SJSA1 (cell line): ENCODE measurements around the gene PRDM15. TPM values are rescaled to one million over a fixed set of nuclear protein-coding genes. Genes with fewer than 3 reads are reported as not detected.

ENCODE experiments used
- DNase-seq, 2 experiments: peaks; one replicate each; pipeline ENCODE4 v3.0.0-alpha.2; 2015 to 2020; ENCODE audit warnings: low spot score in 2 of 2, low read depth in 1 of 2
- H3K27ac ChIP-seq: fragments of 250-450 bp; sonication (Bioruptor Pico); 2 replicates; pipeline ENCODE4 v1.5.1; 2020; ENCODE audit warnings: mild to moderate bottlenecking, moderate library complexity
- H3K27me3 ChIP-seq: fragments of 250-450 bp; sonication (Bioruptor Pico); replicated peaks from 2 replicates; pipeline ENCODE4 v1.5.1; 2020; ENCODE audit warnings: mild to moderate bottlenecking, moderate library complexity
- H3K36me3 ChIP-seq: fragments of 250-450 bp; sonication (Bioruptor Pico); 2 replicates; pipeline ENCODE4 v1.5.1; 2020; ENCODE audit warnings: mild to moderate bottlenecking
- H3K4me1 ChIP-seq: fragments of 250-450 bp; sonication (Bioruptor Pico); replicated peaks from 2 replicates; pipeline ENCODE4 v1.6.1; 2021; ENCODE audit warnings: mild to moderate bottlenecking
- H3K4me3 ChIP-seq: fragments of 250-450 bp; sonication (Bioruptor Pico); 2 replicates; pipeline ENCODE4 v1.5.1; 2020; ENCODE audit warnings: mild to moderate bottlenecking
- H3K9me3 ChIP-seq: fragments of 250-450 bp; sonication (Bioruptor Pico); replicated peaks from 2 replicates; pipeline ENCODE4 v1.5.1; 2020; ENCODE audit warnings: mild to moderate bottlenecking
- total RNA-seq: library from RNA; depleted of rRNA; stranded (reverse); fragments of >200 nt; shearing (Covaris generic); gene quantifications from 2 replicates; pipeline ENCODE4 v1.2.3, GENCODE V29; 2014

The PRDM15 gene
- total RNA-seq, 1 experiment from 2014 or later = 5.1 TPM

DNA sequence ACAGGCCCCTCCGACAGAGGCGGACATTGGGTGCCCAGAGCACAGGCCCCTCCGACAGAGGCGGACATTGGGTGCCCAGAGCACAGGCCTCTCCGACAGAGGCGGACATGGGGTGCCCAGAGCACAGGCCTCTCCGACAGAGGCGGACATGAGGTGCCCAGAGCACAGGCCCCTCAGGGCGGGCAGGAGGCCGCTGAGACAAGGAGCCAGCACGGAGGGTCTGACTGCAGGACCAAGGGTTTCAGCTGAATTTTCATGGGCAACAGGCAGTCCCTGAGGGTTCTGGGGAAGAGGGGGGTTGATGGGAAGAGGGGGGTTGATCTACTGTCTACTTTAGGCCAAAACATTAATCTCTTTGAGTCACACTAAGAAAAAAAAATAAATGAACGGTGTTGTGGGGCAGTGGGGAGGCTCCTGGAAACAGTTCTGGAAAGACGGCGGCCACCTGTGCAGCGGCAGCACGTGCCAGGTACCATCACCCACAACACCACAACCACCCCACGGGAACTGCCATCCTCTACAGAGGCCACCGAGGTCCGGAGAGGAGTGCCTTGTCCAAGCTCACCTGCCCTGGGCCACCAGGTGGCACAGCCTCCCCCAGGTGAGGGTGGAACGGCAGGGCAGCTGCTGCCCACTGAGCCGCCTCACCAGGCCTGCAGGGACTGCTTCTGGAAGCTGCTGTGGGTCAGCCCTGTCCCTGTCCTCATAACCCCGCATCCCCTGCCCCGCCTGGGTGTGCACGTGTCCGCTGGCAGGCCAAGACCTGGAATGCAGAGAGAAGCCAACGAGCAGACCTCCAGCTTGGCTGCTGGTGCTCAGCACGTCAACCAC lies 20.5 kb downstream of the PRDM15 start:
- H3K4me1 ChIP-seq = no peaks in the 10 kb centered on the region; the same call in 1 of the 2 replicates
- no peaks in the 10 kb centered on the region for H3K27me3 ChIP-seq
- no peak overlapping the region for H3K27ac ChIP-seq
- H3K36me3 ChIP-seq = peaks cover 19% of the 10 kb centered on the region; the same call in 1 of the 2 replicates
- H3K4me3 ChIP-seq = no peak overlapping the region
- no peak for DNase-seq
- no peaks in the 10 kb centered on the region for H3K9me3 ChIP-seq

GRCh38 chr21:41857771-41858300 lies 21.3 kb downstream of the PRDM15 start:
- no peak for DNase-seq
- no peaks in the 10 kb centered on the region for H3K9me3 ChIP-seq

GRCh38 chr21:41856572-41856971 lies 22.6 kb downstream of the PRDM15 start:
- Histone ChIP-seq H3K27me3 (no peaks in the 10 kb centered on the region), H3K4me1 (no peaks in the 10 kb centered on the region), H3K36me3 (peaks cover 19% of the 10 kb centered on the region; the same call in 1 of the 2 replicates), H3K4me3 (no peak overlapping the region), H3K27ac (no peak overlapping the region), H3K9me3 (no peaks in the 10 kb centered on the region)
- no peak for DNase-seq

More at GRCh38 chr21:41857771-41858300, 21.3 kb downstream of the PRDM15 start:
- Histone ChIP-seq H3K4me3 (no peak overlapping the region), H3K27me3 (no peaks in the 10 kb centered on the region), H3K4me1 (no peaks in the 10 kb centered on the region), H3K36me3 (peaks cover 19% of the 10 kb centered on the region; the same call in 1 of the 2 replicates), H3K27ac (no peak overlapping the region)

GRCh38 chr21:41854426-41854995 lies 24.6 kb downstream of the PRDM15 start:
- no peaks in the 10 kb centered on the region for H3K27me3 ChIP-seq

GRCh38 chr21:41852929-41853320 lies 26.2 kb downstream of the PRDM15 start:
- H3K9me3 ChIP-seq = peaks cover 3% of the 10 kb centered on the region; the same call in 1 of the 2 replicates
- peaks cover 8% of the 10 kb centered on the region for H3K4me1 ChIP-seq
- no peaks in the 10 kb centered on the region for H3K27me3 ChIP-seq
- H3K27ac ChIP-seq = no peak overlapping the region
- H3K36me3 ChIP-seq = peaks cover 16% of the 10 kb centered on the region
- no peak overlapping the region for H3K4me3 ChIP-seq
- no peak for DNase-seq

More at GRCh38 chr21:41854426-41854995, 24.6 kb downstream of the PRDM15 start:
- no peak overlapping the region for H3K27ac ChIP-seq
- peaks cover 20% of the 10 kb centered on the region for H3K36me3 ChIP-seq
- no peak for DNase-seq
- H3K4me1 ChIP-seq = no peaks in the 10 kb centered on the region
- no peak overlapping the region for H3K4me3 ChIP-seq
- no peaks in the 10 kb centered on the region for H3K9me3 ChIP-seq

- Histone ChIP-seq H3K9me3 (peaks cover 3% of the 10 kb centered on the region; the same call in 1 of the 2 replicates), H3K36me3 (peaks cover 16% of the 10 kb centered on the region), H3K4me1 (peaks cover 8% of the 10 kb centered on the region), H3K4me3 (no peak overlapping the region), H3K27ac (no peak overlapping the region), H3K27me3 (no peaks in the 10 kb centered on the region)
- no peak for DNase-seq
These were observed 26.8 kb downstream of the PRDM15 start for GRCh38 chr21:41852151-41852928.

DNA sequence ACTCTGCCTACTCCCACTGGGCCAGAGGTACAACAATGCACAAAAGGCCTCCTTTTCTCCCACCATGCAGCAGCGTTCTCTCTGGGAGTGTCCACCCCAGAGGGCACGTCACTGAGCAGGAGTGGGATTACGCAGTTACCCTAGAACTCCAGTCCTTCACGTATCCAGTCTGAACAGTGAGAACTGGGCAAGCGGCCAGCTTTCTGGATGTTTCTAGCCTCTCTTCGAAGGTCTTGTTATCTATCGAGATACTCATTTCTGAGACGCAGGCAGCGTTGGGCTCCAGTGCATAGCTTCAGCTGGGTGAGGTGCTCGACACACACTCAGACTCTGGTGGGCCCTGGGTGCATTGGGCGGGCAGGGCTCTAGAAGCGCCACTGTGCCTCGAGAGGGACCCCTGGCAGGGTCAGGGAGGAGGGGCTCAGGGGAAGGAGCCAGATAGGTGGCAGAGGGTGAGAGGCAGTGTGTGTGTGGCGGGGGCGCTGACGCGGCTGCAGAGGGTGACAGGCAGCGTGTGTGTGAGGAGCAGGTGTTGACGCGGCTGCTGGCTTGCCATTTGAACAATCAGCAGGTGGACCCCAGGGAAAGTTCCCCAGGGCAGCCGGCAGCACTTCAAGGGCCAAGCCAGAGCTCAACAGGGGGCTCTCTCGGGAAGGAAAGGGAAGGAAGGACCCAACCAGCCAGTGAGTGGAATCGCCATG lies 27.9 kb downstream of the PRDM15 start:
- Histone ChIP-seq H3K9me3 (peaks cover 3% of the 10 kb centered on the region; the same call in 1 of the 2 replicates), H3K27me3 (no peaks in the 10 kb centered on the region), H3K27ac (no peak overlapping the region), H3K36me3 (peaks cover 19% of the 10 kb centered on the region), H3K4me1 (peaks cover 8% of the 10 kb centered on the region), H3K4me3 (no peak overlapping the region)
- peak in 1 of 2 experiments; percentile 43 for DNase-seq

GRCh38 chr21:41850085-41850484 lies 29.1 kb downstream of the PRDM15 start:
- no peak overlapping the region for H3K4me3 ChIP-seq
- peaks cover 3% of the 10 kb centered on the region; the same call in 1 of the 2 replicates for H3K9me3 ChIP-seq
- H3K36me3 ChIP-seq = peaks cover 19% of the 10 kb centered on the region
- DNase-seq = no peak
- H3K27ac ChIP-seq = no peak overlapping the region
- no peaks in the 10 kb centered on the region for H3K27me3 ChIP-seq
- peaks cover 8% of the 10 kb centered on the region for H3K4me1 ChIP-seq

DNA sequence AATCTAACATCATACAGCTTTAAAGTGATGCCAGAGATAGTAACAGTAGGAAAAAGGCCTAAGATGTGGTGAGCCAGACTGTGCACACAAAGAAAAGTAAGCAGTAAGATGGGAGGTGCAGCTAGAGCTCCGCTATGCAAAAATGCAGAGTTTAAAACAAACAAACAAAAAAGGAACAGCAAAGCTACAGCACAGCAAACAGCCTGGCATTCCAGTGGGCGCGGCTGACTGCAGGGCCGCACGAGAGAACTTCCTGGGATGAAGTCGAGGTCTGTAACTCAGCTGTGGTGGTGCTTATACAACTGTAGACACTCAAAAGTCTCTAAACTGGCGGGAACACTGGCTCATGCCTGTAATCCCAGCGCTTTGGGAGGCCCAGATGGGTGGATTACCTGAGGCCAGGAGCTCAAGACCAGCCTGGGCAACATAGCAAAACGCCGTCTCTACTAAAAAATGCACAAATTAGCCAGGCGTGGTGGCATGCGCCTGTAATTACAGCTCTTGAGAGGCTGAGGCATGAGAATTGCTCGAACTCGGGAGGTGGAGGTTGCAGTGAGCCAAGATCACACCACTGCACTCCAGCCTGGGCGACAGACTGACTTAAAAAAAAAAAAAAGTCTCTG lies 30.1 kb downstream of the PRDM15 start:
- peaks cover 8% of the 10 kb centered on the region for H3K4me1 ChIP-seq
- no peaks in the 10 kb centered on the region for H3K27me3 ChIP-seq
- peak; percentile 18 to 46 for DNase-seq
- peaks cover 9% of the 10 kb centered on the region for H3K36me3 ChIP-seq
- no peak overlapping the region; the same call in 1 of the 2 replicates for H3K27ac ChIP-seq
- peaks cover 3% of the 10 kb centered on the region; the same call in 1 of the 2 replicates for H3K9me3 ChIP-seq
- no peak overlapping the region for H3K4me3 ChIP-seq

DNA sequence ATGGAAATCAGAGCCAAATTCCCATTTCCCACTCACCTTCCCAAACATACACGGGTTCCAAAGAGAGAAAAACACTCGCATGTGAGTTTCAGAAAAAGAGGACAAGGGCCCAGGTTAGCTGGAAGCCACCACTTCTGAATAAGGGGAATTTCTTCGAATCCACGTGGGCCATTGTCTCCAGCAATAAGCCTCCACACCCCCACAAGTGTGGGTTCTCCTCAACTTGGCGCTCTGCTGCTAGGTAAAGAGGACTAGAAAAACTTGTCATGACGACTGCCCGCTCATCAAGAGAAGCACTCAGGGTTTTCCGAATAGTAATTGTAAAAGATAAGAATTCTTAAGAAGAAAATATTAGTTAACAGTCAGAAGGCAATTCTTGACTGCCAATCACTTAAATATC lies 30.6 kb downstream of the PRDM15 start:
- Histone ChIP-seq H3K9me3 (peaks cover 3% of the 10 kb centered on the region; the same call in 1 of the 2 replicates), H3K4me1 (peaks cover 8% of the 10 kb centered on the region), H3K27me3 (no peaks in the 10 kb centered on the region), H3K36me3 (peaks cover 8% of the 10 kb centered on the region), H3K4me3 (no peak overlapping the region), H3K27ac (no peak overlapping the region; the same call in 1 of the 2 replicates)
- DNase-seq = no peak

- H3K36me3 ChIP-seq = peaks cover 8% of the 10 kb centered on the region
- no peaks in the 10 kb centered on the region for H3K27me3 ChIP-seq
- peaks cover 8% of the 10 kb centered on the region for H3K4me1 ChIP-seq
- no peak overlapping the region for H3K4me3 ChIP-seq
- H3K9me3 ChIP-seq = peaks cover 3% of the 10 kb centered on the region; the same call in 1 of the 2 replicates
- H3K27ac ChIP-seq = no peak overlapping the region
- DNase-seq = no peak
These were observed 31.9 kb downstream of the PRDM15 start for GRCh38 chr21:41847066-41847804.

DNA sequence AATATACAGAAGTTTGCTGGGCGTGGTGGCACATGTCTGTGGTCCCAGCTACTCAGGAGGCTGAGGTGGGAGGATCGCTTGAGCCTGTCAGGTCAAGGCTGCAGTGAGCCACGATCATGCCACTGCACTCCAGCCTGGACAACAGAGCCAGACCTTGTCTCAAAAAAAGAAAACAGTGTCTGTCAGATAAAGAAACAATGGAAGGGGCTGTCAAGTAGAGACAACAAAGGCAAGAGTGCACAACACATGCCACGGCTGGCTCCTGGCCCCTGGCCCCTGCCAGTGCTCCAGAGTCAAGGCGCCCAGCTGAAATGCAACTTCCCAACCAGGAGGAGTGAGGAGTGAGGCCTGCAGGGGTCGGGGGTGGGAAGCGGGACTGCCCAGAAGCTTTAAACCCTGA lies 32.6 kb downstream of the PRDM15 start:
- H3K27me3 ChIP-seq = no peaks in the 10 kb centered on the region
- peaks cover 3% of the 10 kb centered on the region; the same call in 1 of the 2 replicates for H3K9me3 ChIP-seq
- H3K4me1 ChIP-seq = peaks cover 8% of the 10 kb centered on the region
- H3K27ac ChIP-seq = no peak overlapping the region
- DNase-seq = no peak
- no peak overlapping the region for H3K4me3 ChIP-seq
- H3K36me3 ChIP-seq = peaks cover 8% of the 10 kb centered on the region
